ENCODE results near the gene MEGF6.

DNA sequence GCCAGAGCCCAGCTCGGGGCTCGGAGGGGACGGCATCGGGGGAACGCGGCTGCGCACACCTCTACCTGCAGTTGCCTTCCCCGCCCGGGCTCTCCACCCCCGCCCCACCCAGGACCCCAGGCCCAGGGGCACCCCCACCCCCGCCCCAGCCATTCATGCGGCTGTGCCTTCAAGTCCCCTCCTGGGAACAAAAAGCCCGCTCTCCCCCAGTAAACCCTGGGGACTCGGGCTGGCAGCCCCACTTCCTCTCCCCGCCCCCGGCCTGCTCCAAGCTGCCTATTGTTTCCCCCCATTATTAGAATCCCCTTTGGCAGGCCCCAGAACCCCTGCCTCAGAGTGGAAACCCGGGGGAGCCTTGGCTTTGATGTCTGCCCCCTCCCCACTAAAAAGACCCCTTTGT lies 18.0 kb downstream of the MEGF6 start:
- TF ChIP-seq, protein P1, sequence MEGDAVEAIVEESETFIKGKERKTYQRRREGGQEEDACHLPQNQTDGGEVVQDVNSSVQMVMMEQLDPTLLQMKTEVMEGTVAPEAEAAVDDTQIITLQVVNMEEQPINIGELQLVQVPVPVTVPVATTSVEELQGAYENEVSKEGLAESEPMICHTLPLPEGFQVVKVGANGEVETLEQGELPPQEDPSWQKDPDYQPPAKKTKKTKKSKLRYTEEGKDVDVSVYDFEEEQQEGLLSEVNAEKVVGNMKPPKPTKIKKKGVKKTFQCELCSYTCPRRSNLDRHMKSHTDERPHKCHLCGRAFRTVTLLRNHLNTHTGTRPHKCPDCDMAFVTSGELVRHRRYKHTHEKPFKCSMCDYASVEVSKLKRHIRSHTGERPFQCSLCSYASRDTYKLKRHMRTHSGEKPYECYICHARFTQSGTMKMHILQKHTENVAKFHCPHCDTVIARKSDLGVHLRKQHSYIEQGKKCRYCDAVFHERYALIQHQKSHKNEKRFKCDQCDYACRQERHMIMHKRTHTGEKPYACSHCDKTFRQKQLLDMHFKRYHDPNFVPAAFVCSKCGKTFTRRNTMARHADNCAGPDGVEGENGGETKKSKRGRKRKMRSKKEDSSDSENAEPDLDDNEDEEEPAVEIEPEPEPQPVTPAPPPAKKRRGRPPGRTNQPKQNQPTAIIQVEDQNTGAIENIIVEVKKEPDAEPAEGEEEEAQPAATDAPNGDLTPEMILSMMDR (IDR thresholded peaks at IDR 0.05; ENCODE audit: poor library complexity): no peak
- TF ChIP-seq EZH2 (IDR thresholded peaks at IDR 0.05; ENCODE audit: borderline replicate concordance): no peak

Measured in hepatocyte (in vitro differentiated cells).